Stimulated activated CD4-positive, alpha-beta T cell treated with anti-CD3 and anti-CD28 coated beads, Interleukin-1b, Interleukin-23, amount 100 ng/mL, for 48 hours (primary cell): Measurements from ENCODE around the gene TIGD1.

Source experiments
- DNase-seq: peaks from one replicate; pipeline ENCODE4 v3.0.0-alpha.2; 2020

The TIGD1 gene

GRCh38 chr2:232521959-232522622 lies 28.3 kb downstream of the TIGD1 start:
- DNase-seq: peak; percentile 43

GRCh38 chr2:232521098-232521497 lies 29.3 kb downstream of the TIGD1 start:
- no peak for DNase-seq

GRCh38 chr2:232520489-232520888 lies 29.9 kb downstream of the TIGD1 start:
- DNase-seq: no peak

GRCh38 chr2:232519581-232520438 lies 30.5 kb downstream of the TIGD1 start, which contains the start of gene PRSS56:
TSS of gene PRSS56 (plus strand) at chr2:232520388. CDS start at chr2:232520599, 211 bp downstream.
- DNase-seq: no peak

DNA sequence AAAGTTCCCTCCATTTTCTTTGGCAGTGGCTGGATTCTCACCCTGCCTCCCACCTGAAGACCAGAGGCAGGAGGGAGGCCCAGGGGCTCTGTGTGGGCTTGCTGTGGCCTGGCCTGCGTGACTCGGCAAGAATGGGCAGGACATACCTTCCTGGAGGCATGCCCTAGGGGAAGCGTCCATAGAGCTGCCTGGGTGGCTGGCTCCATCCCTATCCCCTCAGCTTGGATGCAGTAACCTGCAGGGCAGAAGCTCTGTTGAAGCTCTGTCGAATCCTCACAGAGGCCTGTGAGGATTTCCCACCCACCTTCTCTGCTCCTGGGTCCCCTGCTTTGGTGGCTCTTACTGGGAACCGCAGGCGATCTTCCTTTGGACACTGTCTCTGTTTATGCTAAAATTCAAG lies 31.5 kb downstream of the TIGD1 start:
- DNase-seq: no peak

DNA sequence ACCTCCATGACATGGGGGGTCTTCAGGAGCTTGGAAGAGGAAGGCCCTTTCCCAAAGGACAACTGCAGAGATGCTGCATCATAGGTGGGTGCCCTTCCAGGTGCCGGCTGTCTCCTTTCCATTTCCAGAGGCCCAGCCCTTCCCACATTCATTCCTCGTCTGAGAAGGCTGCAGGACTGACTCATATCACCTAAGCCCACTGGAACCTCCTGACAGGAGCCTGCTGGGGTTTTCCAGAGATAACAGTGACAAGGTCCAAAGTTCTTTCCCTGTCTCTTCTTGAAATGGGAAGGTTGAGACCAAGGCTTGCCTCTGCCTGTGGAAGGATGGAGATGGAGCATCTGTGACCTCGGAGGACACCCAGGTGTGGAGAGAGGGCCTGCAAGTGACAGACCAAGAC lies 33.8 kb downstream of the TIGD1 start:
- no peak for DNase-seq

- no peak for DNase-seq
Measured at GRCh38 chr2:232515639-232516038, 34.7 kb downstream of the TIGD1 start.

DNA sequence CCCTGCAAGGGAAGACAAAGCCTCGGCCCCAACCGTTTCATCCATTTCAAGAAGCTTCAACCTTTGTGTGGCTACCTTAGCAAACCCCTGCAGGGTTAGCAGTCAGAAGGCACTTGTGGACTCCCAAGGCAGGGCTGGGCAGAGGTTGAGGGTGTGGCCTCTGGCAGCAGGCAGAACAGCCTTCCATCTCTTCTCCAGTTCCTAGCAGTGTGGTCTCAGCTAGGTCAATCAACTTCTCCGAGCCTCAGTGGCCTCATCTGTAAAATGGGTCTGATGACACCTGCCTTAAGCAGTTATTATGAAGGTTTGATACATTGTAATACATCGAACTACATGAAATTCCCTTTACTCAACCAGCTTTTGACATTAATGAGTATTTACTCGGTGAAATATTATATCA lies 37.0 kb downstream of the TIGD1 start:
- no peak for DNase-seq

- DNase-seq: no peak
Measured at GRCh38 chr2:232512602-232513001, 37.8 kb downstream of the TIGD1 start.

GRCh38 chr2:232511336-232511890 lies 38.9 kb downstream of the TIGD1 start:
- no peak for DNase-seq

- no peak for DNase-seq
Measured at GRCh38 chr2:232508251-232508650, 42.1 kb downstream of the TIGD1 start.

GRCh38 chr2:232506709-232507108 lies 43.6 kb downstream of the TIGD1 start:
- no peak for DNase-seq

- DNase-seq: no peak
Measured at GRCh38 chr2:232505856-232506255, 44.5 kb downstream of the TIGD1 start.

DNA sequence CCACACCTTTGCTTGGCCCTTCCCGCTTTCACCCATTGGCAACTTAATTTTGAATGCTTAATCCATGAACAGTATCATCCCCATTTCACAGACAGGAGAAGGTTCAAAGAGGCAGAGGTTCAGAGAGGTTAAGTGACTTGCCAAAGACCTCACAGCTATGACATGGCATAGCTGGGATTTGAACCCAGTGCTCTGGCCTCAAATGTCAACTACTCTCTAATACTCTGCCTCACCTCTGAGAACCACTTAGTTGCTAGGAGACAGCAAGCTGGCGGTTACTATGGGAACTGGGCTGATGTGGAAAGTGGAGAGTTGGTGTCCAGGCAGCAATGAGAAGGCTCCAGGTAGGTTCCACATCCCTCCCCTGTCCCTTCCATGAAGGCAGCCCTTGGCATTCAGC lies 45.9 kb downstream of the TIGD1 start:
- no peak for DNase-seq

DNA sequence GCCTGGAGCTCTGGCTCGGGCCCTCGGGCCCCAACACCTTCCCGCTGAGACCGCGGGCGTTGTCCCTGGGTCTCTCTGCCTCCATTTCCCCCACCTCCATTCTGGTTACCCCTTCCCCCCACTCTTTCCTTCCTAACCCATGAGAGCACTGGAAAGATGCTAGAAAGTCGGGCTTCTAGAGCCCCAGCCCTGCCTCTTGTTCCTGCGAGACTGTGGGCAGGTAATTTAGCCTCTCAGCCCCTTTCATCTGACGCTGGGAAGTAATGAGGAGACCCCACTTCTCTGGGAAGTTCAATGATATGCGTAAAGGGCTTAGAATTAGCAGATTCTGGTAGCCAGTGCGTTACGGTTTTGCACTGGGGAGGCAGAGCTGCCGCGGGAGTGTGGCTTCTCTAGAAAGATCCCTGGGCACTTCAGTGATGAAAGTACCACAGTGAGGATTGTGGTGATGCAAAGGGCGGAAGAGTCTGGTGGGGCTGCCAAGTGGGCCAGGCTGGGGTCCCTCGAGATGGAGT lies 46.5 kb downstream of the TIGD1 start:
- DNase-seq: no peak

DNA sequence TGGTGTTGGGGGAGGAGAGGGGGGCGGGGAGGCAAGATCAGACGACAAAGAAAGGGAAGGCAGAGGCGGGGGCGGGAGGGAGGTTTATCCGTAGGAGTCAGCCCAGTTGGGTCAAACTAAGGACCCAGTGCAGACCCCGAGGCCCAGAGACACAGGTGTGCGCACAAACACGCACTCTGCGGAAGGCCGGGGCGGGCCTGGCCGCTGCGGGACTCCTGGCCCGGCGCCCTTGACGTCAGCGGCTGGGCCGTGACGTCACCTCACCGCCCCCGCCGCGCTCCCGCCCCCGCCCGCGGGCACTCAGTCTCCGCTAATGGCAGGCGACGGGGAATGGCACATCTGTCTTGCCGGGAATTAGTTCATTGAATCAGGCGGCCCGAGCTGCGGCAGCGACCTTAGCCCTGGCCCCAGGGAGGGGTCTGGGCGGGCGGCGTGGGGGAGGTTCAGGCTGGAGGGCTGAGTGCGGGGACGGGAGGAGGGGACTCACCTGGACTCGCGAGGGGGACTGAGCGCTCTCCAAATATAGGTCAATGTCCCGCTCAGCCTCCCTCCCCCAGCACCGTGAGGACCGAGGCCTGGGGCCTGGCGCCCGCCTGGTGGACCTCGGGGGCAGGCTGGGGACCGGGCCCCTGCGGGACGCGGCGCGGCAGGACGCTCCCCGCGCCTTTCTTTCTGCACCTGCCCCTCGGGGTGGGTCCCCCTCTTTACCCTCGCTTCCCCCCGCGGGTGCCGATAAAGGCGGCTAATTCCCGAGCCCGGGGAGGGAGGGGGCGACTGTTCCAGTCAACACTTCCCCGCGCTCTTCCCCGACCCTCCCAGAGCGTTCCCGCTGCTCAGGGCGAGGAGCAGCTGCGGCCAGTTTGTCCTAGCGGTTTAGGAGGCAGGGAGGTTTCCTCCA lies 47.2 kb downstream of the TIGD1 start:
- peak; percentile 18 for DNase-seq

GRCh38 chr2:232502511-232502910 lies 47.8 kb downstream of the TIGD1 start:
- no peak for DNase-seq

DNA sequence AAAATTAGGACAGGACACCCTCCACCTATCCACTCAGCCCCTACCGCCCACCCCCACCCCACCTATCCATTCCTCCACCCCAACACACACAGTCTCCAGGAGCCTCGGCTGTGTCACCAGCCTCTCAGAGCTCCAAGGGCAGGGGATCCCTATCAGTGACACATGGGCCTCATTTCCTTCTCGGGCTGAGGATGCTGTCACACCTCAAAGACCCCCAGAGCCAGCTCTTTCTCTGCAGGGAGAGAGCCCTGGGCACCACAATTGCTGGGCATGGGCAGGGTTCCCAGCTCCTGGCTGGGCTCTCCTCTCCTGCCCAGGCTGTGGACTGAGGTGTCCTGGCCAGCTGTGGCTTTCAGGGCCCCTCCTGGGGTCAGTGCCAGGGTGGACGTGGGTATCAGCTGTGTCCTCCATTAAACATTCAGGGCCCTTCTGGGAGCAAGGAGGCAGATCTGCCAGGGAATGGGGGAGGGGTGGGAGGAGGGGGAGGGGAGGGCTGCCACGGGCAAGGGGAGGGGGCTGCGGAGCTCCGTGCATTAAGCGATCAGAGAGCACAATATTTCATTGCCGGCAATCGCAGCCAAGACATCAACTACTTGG lies 48.5 kb downstream of the TIGD1 start:
- DNase-seq: no peak

DNA sequence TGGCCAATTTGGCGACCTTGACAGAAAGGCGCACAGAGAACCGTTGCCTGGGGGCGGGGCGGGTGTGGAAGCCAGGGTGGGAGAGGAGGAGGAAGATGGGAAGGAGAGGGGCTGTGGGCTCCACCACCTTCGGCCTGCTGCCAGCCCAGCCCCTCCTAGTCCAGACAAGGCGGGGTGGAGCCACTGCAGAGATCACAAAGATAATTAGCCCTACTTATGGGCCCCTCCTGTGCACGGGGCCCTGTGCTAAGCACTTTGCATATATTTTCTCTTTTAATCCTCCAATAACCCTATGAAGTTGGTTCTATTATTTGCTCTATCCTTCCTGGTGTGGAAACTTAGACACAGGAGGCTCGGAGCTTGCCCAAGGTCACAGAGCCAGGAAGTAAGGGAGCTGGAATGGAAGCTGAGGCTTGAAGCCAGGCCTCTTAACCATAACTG lies 49.0 kb downstream of the TIGD1 start:
- no peak for DNase-seq

DNA sequence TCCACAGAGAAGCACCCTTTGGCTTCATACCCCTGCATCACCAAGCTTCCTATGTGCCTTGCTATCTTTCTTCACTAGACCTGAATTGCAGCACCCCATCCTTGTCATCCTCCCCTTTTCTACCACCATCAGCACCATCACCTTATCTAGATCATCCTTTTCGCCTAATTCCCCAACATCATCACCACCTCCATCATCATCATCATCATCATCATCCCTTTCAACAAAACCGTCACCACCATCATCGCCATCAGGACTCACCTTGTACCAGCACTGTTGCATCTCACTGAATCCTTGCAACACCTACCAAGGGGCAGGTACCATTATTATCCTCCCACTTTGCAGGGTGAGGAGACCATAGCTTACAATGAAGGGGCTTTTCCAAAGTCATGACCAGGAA lies 51.9 kb downstream of the TIGD1 start:
- no peak for DNase-seq
